Upper lobe of left lung (tissue), 6 donors: ENCODE measurements around the gene KLHL24. TPM values are rescaled to one million over a fixed set of nuclear protein-coding genes. Genes with fewer than 3 reads are reported as not detected.
"Not testable (repeated sequence)": the region's sequence is repeated elsewhere in the genome, so short reads cannot be mapped to it uniquely, and the experiment has no call there.

ENCODE experiments used
- ATAC-seq, 2 donors: fragments of 200-7000 bp; cut with Tn5 transposase; one replicate each; pipeline ENCODE4 v1.9.1; 2022; ENCODE audit warnings: mild to moderate bottlenecking in 2 of 2, moderate library complexity in 2 of 2; ENCODE audit not compliant: low FRiP score in 2 of 2
- DNase-seq, 2 donors: peaks; one replicate each; pipeline ENCODE4 v3.0.0-alpha.2; 2019 to 2020
- H3K27ac ChIP-seq, 4 donors: fragments of 200-600 bp; sonication (generic); one replicate each; pipeline ENCODE4 v1.5.1; 2016 to 2019
- H3K27me3 ChIP-seq, 4 donors: fragments of 200-600 bp; sonication (generic); one replicate each; pipeline ENCODE4 v1.5.1; 2017 to 2019
- H3K36me3 ChIP-seq, 4 donors: fragments of 200-600 bp; sonication (generic); one replicate each; pipeline ENCODE4 v1.5.1; 2016 to 2019
- H3K4me1 ChIP-seq, 4 donors: fragments of 200-600 bp; sonication (generic); one replicate each; pipeline ENCODE4 v1.5.1; 2018 to 2019
- H3K4me3 ChIP-seq, 4 donors: fragments of 200-600 bp; sonication (generic); one replicate each; pipeline ENCODE4 v1.5.1; 2017 to 2019; ENCODE audit warnings: mild to moderate bottlenecking in 2 of 4, moderate library complexity in 1 of 4
- H3K9me3 ChIP-seq, 4 donors: fragments of 200-600 bp; sonication (generic); one replicate each; pipeline ENCODE4 v1.5.1; 2018 to 2019
- EP300 ChIP-seq, 4 donors: sonication (generic); formaldehyde crosslinking; IDR thresholded peaks; one replicate each; pipeline ENCODE4 v1.5.1; 2017; ENCODE audit warnings: antibody characterized with exemption in 4 of 4, control low read depth in 2 of 4
- POLR2A ChIP-seq, 4 donors: fragments of 450-650 bp; IDR thresholded peaks; one replicate each; pipeline ENCODE4 v1.5.1; 2016 to 2017; ENCODE audit warnings: antibody characterized with exemption in 4 of 4, mild to moderate bottlenecking in 2 of 4
- POLR2AphosphoS5 ChIP-seq, 2 donors: sonication (generic); formaldehyde crosslinking; IDR thresholded peaks; one replicate each; pipeline ENCODE4 v1.5.1; 2017; ENCODE audit warnings: antibody characterized with exemption in 2 of 2
- WGBS, 2 donors: methylation state at CpG; one replicate each; pipeline ENCODE4 v1.1.5; 2017 to 2018; 5-methylcytosine and 5-hydroxymethylcytosine counted together
- total RNA-seq, 6 donors: library from RNA; depleted of rRNA in 4 of 6; stranded (reverse); fragments of >200 nt in 4 of 6; gene quantifications; one replicate each; pipeline versions ENCODE4 v1.1.0 to v1.2.1, GENCODE V29; 2016 to 2021
- TF ChIP-seq, protein P1 (sequence below), 6 experiments: fragments of 450-650 bp in 4 of 6; fragments of 200-600 bp in 2 of 6; sonication (generic) in 2 of 6; IDR thresholded peaks; one replicate each; pipeline ENCODE4 v1.5.1; 2016 to 2019; ENCODE audit warnings: antibody characterized with exemption in 6 of 6
- donor health status: DM: no; HTN: no; CAD: no; lungs with moderate emphysema.
- donor health status: DM: no; HTN: yes; CAD: no; lungs with severe emphysema.

Gene KLHL24
- total RNA-seq, 6 donors from 2014 or later: 63.5 to 181 (median 104) TPM

DNA sequence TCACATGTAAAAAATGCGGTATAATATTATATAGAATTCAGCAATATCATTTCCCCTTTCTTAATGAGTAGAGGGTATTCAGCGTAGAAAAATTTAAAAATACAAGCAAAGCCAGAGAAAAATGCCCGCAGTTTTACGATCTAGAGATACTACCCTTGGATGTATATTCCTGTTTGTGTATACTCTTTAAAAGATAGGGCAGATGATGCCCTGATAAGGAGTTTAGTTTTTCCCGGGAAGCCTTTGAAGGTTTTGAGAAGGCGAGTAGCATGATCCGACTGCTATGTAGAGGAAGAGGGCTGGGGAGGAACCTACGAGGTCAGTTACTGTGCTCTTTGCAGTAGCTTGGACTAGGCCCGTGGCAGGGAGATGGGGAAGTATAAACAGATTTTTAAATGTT lies 63.3 kb downstream of the KLHL24 start:
- peaks cover 0 to 6% (median 2%) of the 10 kb centered on the region in 4 donors for H3K36me3 ChIP-seq
- 2 to 3% methylated on average over 9 of the region's 9 CpGs for WGBS, 2 donors
- no peaks in the 10 kb centered on the region for H3K27me3 ChIP-seq
- peak in 1 of 2 donors; percentile 66 for ATAC-seq
- TF ChIP-seq POLR2AphosphoS5 (IDR thresholded peaks at IDR 0.05) (no peak), POLR2A (IDR thresholded peaks at IDR 0.05) (no peak), EP300 (IDR thresholded peaks at IDR 0.05) (no peak)
- TF ChIP-seq, protein P1, sequence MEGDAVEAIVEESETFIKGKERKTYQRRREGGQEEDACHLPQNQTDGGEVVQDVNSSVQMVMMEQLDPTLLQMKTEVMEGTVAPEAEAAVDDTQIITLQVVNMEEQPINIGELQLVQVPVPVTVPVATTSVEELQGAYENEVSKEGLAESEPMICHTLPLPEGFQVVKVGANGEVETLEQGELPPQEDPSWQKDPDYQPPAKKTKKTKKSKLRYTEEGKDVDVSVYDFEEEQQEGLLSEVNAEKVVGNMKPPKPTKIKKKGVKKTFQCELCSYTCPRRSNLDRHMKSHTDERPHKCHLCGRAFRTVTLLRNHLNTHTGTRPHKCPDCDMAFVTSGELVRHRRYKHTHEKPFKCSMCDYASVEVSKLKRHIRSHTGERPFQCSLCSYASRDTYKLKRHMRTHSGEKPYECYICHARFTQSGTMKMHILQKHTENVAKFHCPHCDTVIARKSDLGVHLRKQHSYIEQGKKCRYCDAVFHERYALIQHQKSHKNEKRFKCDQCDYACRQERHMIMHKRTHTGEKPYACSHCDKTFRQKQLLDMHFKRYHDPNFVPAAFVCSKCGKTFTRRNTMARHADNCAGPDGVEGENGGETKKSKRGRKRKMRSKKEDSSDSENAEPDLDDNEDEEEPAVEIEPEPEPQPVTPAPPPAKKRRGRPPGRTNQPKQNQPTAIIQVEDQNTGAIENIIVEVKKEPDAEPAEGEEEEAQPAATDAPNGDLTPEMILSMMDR (IDR thresholded peaks at IDR 0.05): no peak
- DNase-seq: peak in 1 of 2 donors; percentile 49
- H3K4me1 ChIP-seq: peaks cover 12 to 22% (median 16%) of the 10 kb centered on the region in 4 donors
- H3K27ac ChIP-seq: peak overlapping the region; percentile 88 to 96 (median 90)
- peak overlapping the region; percentile 82 to 99 (median 92) for H3K4me3 ChIP-seq
- H3K9me3 ChIP-seq: no peaks in the 10 kb centered on the region

DNA sequence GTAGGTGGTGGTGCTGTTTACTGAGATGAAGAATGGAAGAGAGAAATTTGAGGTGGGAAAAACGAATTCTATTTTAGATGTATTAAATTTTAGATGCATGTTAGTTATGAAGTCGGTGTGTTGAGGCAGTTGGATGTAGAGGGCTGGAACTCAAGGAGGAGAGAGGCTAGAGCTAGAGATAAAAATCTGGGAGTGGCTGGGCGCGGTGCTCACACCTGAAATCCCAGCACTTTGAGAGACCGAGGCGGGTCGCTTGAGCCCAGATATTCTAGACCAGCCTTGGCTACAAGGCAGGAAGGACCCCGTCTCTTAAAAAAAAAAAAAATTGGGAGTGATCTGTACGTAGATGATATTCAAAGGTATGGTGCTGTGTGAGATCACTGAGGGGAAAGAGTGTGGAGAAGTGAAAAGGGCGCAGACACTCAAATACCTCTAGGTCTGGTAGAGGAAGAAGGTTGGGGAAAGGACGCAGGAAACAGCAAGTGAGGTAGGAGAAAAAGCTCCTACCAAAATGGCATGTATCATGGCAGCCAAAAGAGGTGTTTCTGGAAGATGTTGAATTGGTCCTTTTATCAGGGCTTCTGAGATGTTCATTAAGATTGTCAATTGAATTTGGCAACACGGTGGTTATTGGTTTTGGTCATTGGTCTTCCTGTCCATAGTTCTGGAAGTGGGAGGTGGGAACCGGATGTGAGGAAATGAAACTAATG lies 64.0 kb downstream of the KLHL24 start:
- Histone ChIP-seq H3K27me3 (no peaks in the 10 kb centered on the region), H3K36me3 (peaks cover 0 to 6% (median 2%) of the 10 kb centered on the region in 4 donors), H3K4me3 (peak overlapping the region in 3 of 4 donors; percentile 88 to 99 (median 95)), H3K9me3 (no peaks in the 10 kb centered on the region), H3K27ac (peak overlapping the region; percentile 88 to 96 (median 90)), H3K4me1 (peaks cover 14 to 22% (median 16%) of the 10 kb centered on the region in 4 donors)
- TF ChIP-seq POLR2AphosphoS5 (IDR thresholded peaks at IDR 0.05) (no peak), EP300 (IDR thresholded peaks at IDR 0.05) (no peak), POLR2A (IDR thresholded peaks at IDR 0.05) (no peak)
- TF ChIP-seq, protein P1 (IDR thresholded peaks at IDR 0.05): no peak
- 49 to 56% methylated on average over 13 of the region's 13 CpGs for WGBS, 2 donors
- peak in 1 of 2 donors; percentile 36 for DNase-seq
- no peak for ATAC-seq

DNA sequence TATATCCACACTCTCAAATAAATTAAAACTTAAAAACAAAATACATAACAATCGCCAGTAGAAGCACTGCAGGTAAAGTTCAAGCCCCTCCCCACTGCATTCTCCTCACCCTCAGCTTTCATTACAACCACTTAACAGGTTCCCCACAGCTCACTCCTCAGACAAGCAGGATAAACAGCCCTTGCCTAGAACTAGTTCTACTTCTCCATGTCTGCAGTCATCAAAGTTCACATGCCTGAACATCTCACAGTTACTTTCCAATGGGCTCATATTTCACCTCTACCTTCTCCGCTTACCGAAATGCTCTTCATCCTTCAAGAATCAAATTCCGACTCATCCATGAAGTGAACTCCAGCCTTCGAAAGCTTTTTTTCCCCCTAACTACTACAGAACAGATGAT lies 66.3 kb downstream of the KLHL24 start:
- Histone ChIP-seq H3K27ac (no peak overlapping the region), H3K4me3 (no peak overlapping the region), H3K27me3 (no peaks in the 10 kb centered on the region), H3K4me1 (peaks cover 14 to 22% (median 16%) of the 10 kb centered on the region in 4 donors), H3K36me3 (peaks cover 0 to 6% (median 2%) of the 10 kb centered on the region in 4 donors), H3K9me3 (no peaks in the 10 kb centered on the region)
- 78 to 86% methylated on average over 5 of the region's 5 CpGs for whole genome bisulfite sequencing, 2 donors
- ATAC-seq: no peak
- TF ChIP-seq EP300 (IDR thresholded peaks at IDR 0.05) (no peak), POLR2AphosphoS5 (IDR thresholded peaks at IDR 0.05) (no peak), POLR2A (IDR thresholded peaks at IDR 0.05) (no peak)
- TF ChIP-seq, protein P1 (IDR thresholded peaks at IDR 0.05): no peak
- DNase-seq: no peak

DNA sequence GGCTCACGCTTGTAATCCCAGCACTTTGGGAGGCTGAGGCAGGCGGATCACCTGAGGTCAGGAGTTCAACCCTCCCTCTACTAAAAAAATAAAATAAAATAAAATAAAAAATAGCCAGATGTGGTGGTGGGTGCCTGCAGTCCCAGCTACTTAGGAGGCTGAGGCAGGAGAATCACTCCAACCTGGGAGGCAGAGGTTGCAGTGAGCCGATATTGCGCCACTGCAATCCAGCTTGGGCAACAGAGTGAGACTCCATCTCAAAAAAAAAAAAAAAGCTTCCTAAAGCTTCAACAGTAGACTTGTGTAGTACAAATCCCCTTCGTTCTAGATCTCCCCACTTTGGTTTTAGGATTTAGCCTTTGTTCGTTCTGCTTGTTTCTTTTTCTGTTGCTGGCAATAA lies 68.5 kb downstream of the KLHL24 start:
- not testable (repeated sequence) for ATAC-seq, H3K27ac ChIP-seq, H3K27me3 ChIP-seq, DNase-seq, H3K36me3 ChIP-seq, H3K4me3 ChIP-seq, H3K9me3 ChIP-seq
- peaks cover 12 to 18% (median 13%) of the 10 kb centered on the region in 4 donors for H3K4me1 ChIP-seq
- WGBS, 2 donors: 89 to 93% methylated on average over 6 of the region's 6 CpGs

DNA sequence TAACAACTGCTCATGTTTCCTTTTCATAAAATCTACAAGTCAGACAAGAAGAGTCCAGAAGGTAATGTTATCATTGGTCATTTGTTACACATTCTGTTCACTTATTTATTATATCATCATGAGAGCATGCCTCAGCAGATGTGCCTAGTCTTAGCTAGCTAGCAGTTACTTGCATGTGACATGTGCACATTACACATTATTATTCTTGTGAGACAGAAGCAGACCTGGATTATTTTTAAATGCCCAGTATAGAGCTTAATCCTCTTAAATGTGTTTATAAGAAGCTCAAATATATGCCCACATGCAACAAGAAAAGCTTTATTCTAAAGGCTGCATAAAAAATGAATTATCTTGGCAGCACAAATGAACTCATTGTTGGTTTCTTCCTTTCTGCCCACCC lies 74.8 kb downstream of the KLHL24 start:
- no peak overlapping the region for H3K27ac ChIP-seq
- H3K36me3 ChIP-seq: no peaks in the 10 kb centered on the region
- ATAC-seq: no peak
- no peak overlapping the region for H3K4me3 ChIP-seq
- no peaks in the 10 kb centered on the region for H3K4me1 ChIP-seq
- DNase-seq: no peak
- H3K9me3 ChIP-seq: no peaks in the 10 kb centered on the region
- H3K27me3 ChIP-seq: no peaks in the 10 kb centered on the region
- TF ChIP-seq EP300 (IDR thresholded peaks at IDR 0.05) (no peak), POLR2A (IDR thresholded peaks at IDR 0.05) (no peak), POLR2AphosphoS5 (IDR thresholded peaks at IDR 0.05) (no peak)
- TF ChIP-seq, protein P1 (IDR thresholded peaks at IDR 0.05): no peak
